ENCODE data around the gene STOX2.

DNA sequence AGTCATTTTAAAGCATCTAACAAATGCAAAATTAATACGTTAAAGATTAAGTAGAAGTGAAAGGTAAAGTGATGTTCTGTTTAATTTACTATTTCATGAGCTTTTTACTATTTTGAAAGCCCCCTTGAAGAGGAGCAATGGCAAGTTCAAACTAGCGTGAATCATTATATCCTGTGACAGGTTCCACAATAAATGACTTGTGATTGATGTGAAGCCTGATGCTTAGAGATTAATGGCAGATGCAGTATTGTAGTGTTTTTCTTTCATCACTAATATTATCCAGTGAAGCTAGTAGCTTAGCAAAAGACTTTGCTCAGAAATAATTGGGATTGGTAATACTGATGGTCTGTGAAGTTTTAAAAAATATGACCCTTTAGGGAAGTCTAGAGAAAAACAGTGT lies 57.3 kb downstream of the STOX2 start:
- TF ChIP-seq RAD21 (IDR thresholded peaks at IDR 0.05 in 1 of 2, conservative IDR thresholded peaks at IDR 0.05 in 1 of 2; ENCODE audit: low read depth in 2 of 2, low read length in 2 of 2) (no peak), GABPA (IDR thresholded peaks at IDR 0.05; ENCODE audit: borderline replicate concordance, insufficient read depth, low read length) (no peak), PHF8 (conservative IDR thresholded peaks at IDR 0.05; ENCODE audit: low read depth, low read length) (no peak), SRF (IDR thresholded peaks at IDR 0.05; ENCODE audit: low read depth, low read length) (no peak), CEBPB (IDR thresholded peaks at IDR 0.05; ENCODE audit: low read depth, low read length) (no peak), JUN (IDR thresholded peaks at IDR 0.05; ENCODE audit: low read depth, low read length) (no peak), MAFK (IDR thresholded peaks at IDR 0.05; ENCODE audit: low read depth, low read length) (no peak), POLR2A (IDR thresholded peaks at IDR 0.05; ENCODE audit: control extremely low read depth in 1 of 2, low read depth in 2 of 2, low read length in 2 of 2) (no peak), EZH2 (IDR thresholded peaks at IDR 0.05; ENCODE audit: low read depth, low read length, severe bottlenecking) (no peak), SAP30 (IDR thresholded peaks at IDR 0.05; ENCODE audit: insufficient read depth, insufficient replicate concordance, low read length) (no peak)
- TF ChIP-seq, protein P1, sequence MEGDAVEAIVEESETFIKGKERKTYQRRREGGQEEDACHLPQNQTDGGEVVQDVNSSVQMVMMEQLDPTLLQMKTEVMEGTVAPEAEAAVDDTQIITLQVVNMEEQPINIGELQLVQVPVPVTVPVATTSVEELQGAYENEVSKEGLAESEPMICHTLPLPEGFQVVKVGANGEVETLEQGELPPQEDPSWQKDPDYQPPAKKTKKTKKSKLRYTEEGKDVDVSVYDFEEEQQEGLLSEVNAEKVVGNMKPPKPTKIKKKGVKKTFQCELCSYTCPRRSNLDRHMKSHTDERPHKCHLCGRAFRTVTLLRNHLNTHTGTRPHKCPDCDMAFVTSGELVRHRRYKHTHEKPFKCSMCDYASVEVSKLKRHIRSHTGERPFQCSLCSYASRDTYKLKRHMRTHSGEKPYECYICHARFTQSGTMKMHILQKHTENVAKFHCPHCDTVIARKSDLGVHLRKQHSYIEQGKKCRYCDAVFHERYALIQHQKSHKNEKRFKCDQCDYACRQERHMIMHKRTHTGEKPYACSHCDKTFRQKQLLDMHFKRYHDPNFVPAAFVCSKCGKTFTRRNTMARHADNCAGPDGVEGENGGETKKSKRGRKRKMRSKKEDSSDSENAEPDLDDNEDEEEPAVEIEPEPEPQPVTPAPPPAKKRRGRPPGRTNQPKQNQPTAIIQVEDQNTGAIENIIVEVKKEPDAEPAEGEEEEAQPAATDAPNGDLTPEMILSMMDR (IDR thresholded peaks at IDR 0.05; ENCODE audit: control extremely low read depth in 1 of 3, insufficient read depth in 1 of 3, low read depth in 1 of 3, low read length in 3 of 3) = no peak
- TF ChIP-seq, protein P2, sequence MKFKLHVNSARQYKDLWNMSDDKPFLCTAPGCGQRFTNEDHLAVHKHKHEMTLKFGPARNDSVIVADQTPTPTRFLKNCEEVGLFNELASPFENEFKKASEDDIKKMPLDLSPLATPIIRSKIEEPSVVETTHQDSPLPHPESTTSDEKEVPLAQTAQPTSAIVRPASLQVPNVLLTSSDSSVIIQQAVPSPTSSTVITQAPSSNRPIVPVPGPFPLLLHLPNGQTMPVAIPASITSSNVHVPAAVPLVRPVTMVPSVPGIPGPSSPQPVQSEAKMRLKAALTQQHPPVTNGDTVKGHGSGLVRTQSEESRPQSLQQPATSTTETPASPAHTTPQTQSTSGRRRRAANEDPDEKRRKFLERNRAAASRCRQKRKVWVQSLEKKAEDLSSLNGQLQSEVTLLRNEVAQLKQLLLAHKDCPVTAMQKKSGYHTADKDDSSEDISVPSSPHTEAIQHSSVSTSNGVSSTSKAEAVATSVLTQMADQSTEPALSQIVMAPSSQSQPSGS (IDR thresholded peaks at IDR 0.05; ENCODE audit: low read length) = no peak
- TF ChIP-seq, protein P3, sequence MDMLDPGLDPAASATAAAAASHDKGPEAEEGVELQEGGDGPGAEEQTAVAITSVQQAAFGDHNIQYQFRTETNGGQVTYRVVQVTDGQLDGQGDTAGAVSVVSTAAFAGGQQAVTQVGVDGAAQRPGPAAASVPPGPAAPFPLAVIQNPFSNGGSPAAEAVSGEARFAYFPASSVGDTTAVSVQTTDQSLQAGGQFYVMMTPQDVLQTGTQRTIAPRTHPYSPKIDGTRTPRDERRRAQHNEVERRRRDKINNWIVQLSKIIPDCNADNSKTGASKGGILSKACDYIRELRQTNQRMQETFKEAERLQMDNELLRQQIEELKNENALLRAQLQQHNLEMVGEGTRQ (IDR thresholded peaks at IDR 0.05; ENCODE audit: low read length) = no peak
